ENCODE measurements around the gene TINCR.
"Not testable (repeated sequence)": the region's sequence is repeated elsewhere in the genome, so short reads cannot be mapped to it uniquely, and the experiment has no call there.

TINCR gene

DNA sequence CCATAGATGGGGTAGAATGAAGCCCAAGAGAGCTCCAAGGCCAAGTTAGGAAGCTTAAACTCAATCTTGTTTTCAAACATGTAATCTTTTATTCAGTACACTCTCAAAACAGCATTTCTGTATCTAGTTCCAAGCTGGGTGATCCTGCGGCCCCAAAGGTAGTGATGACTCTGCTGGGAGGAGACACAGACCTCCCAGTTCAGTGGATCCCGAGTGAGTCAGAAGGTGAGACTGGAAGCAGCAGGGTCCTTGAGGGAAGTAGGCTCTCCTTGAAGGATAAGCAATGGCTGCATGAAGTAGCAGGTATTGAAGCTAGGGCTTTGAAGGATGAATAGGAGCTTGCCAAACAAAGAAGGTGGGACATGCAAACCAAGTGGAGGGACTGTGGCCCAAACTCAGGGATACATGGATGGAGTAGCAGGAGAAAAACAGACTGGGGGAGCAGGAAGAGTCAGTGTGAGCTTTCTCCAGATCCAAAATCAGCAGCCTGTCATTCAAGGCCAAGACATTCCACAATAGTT lies 9.6 kb downstream of the TINCR start:
- no peak for DNase-seq (ENCODE audit: low spot score)

DNA sequence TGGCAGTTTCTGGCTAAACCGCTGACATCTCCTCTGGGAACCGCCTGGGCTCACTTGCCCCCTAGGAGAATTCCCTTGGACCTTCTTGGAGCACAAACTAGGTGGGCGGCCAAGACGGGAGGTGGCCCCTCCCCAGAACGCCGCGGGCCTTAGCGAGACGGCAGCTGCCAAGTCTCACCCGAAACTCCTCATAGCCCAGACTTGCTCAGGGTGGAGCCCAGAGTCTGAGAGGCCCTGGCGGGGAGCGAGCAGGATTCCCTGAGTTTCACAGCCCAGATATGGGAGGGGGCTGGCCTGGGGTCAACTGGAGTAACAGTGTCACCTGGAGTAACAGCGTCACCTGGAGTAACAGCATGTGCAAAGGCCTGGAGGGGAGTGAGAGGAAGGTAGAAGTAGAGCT lies 10.1 kb downstream of the TINCR start:
- DNase-seq (ENCODE audit: low spot score) = no peak

DNA sequence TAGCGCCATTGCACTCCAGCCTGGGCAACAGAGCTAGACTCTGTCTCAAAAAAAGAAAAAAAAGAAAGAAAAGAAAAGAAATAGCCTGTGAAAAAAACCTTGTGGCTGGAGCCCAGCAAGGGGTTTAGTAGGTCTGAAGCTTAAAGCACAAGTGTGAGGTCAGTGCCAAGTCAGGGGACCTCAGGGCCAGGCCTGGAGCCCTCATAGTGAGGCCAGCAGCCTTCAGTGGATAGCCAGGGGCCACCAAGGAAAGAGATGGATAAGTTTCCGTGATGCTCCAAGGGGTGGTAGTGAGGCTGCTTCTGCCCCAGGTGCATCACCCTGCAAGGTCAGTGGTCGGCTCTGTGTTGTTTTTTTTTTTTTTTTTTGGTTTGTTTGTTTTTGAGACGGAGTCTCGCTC lies 12.9 kb downstream of the TINCR start:
- no peak for DNase-seq (ENCODE audit: low spot score)

DNA sequence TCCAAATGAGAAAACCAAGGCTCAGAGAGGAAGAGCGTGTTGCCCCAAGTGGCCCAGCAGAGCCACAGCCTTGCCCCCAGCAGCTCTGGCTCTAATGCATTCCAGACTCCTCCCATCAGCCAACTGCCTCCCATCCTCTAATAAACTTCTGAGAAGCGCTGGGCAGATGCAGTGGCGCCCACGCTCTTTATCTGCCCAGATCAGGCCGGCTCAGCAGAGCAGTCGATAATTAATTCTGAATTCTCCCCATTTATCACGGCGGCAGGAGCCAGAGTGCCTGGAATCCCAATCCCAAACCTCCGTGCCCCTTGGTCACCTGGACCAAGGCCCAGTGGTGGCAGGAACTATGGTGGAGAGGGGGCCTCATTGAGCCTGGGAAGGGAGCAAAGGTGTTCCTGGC lies 13.9 kb downstream of the TINCR start:
- DNase-seq (ENCODE audit: low spot score) = no peak

DNA sequence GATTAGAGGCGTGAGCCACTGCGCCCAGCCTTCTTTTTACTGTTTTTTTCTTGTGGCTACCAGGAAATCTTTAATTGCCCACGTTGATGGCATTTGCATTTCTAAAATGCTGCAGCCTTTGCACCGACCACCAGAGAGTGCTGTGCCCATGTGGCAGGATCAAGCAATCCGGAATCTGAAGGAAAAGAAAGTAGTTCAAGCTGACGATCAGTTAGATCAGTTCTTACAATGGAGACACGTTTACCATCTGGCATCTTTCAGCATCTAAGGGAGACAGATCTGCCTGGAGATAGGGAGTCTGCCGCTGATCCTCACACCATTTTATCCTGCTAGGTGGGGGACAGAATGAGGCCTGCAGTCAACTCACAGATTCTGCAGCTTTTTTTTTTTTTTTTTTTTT lies 19.9 kb downstream of the TINCR start:
- peak; percentile 45 for DNase-seq (ENCODE audit: low spot score)

DNA sequence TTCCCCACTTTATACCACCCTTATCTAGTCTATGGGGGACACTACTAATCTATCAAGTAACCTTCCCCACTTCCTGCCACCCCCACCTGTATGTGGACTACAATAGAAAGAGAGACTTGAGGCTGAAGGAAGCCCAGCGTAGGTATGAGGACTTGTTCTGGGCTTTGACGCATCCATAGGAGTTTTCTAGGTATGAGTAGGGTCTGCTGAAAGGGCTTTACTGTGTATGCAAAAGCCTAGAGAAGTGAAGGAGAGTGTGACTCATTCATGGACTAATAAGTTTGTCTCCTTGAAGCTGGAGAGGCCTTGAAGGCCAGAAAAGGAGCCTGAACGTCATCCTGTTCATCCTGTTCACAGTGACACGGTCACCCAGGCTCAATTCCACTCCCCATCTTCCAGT lies 21.8 kb downstream of the TINCR start:
- DNase-seq (ENCODE audit: low spot score) = no peak

DNA sequence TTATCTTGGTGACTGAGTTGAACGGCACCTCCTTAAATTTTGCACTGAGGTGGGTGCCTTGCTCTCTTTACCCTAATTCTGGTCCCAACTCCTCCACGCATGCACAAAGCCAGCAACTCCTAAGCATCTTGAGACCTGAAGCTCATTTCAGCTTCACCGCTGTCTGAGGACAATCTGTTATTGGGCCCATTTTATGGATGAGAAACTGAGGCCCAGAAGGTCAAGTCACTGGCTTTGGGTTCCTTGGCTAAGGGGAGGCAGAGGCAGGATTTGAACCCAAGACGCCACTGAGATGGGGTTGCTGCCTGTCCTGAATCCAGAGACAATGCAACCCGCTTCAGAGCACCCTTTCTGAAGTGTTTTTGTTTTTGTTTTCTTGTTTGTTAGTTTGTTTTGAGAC lies 22.7 kb downstream of the TINCR start:
- DNase-seq (ENCODE audit: low spot score) = no peak

DNA sequence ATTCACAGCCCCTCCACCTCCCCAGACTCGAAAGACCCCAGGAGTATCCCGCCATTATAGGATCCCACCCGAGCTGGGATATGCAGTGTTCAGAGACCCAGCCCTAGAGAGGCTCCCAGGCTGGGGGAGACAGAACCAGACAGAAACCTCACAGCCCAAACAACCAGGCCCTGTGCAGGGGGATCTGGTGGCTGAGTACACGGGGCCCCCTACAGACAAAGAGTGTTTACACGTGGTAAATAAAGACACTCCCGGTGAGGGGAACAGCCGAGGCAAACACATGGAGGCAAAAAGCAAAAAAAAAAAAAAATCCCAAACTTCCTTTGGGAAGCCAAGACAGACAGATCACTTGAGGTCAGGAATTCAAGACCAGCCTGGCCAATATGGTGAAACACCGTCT lies 25.1 kb downstream of the TINCR start:
- peak; percentile 20 for DNase-seq (ENCODE audit: low spot score)

DNA sequence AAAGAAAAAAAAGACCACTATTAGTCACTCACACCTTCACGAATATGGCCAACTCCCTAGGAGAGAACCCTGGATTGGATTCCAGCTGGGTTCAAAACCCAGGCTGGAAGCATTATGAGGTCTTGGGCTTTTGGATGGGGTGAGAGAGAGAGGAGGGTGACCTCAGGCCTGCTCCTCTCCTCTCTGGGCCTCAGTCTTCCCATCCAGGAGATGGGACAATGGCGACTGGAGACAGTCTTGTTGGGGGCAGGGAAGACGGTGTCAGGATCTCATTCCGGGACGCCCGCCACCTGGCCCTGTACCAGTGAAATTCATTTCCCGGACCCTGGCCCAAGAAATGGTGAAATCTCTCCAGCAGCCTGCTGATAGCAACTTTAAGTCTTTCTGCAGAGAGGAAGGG lies 26.3 kb downstream of the TINCR start:
- no peak for DNase-seq (ENCODE audit: low spot score)

DNA sequence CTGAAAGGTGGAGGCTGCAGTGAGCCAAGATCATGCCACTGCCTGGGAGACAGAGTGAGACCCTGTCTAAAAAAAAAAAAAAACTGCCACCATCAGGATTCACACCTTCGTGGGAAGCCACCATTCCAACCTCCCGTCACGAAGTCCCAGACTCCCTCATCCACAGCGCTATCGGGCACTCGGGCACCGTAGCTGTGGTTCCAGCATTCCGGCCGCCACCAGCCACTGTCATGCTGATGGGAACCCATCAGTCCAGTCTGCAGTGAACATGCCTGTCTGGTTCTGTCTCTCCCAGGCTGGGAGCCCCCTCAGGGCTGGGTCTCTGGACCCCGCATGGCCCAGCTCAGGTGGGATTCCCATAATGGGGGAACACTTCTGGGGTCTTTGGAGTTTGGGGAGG lies 27.5 kb downstream of the TINCR start:
- DNase-seq (ENCODE audit: low spot score) = no peak

DNA sequence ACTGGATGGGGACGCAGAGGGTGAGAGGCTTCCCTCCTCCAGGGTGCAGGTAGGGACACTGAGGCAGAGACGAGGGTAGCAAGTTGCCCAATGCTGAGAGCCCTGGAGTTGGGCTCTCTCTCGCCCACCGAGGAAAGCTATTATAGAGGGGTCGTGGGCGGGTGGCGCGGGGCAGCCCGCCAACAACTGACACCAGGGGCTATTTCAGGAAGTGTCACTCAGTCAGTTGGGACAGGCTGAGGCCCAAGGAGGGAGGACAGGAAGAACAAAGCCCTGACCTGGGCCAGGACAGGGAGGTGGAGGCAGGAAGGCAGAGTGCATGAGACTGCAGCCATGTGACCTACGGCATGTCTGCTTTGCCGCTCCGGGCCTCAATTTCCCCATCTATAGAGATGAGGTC lies 29.9 kb downstream of the TINCR start:
- no peak for DNase-seq (ENCODE audit: low spot score)

DNA sequence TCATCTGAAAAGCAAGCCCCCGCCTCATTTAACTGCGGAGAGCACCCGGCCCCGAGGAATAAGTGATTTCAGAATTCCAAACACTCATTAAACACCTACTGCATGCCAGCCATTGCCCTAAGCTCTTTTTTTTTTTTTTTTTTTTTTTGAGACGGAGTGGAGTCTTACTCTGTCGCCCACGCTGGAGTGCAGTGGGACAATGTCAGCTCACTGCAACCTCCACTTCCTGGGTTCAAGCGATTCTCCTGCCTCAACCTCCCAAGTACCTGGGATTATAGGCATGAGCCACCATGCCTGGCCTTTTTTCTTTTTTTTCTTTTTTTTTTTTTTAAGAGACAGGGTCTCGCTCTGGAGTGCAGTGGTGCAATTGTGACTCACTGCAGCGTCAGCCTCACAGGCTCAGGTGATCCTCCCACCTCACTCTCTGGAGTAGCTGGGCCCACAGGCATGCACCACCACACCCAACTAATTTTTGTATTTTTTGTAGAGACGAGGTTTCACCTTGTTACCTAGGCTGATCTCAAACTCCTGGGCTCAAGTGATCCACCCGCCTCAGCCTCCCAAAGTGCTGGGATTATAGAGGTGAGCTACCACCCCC lies 30.7 kb downstream of the TINCR start:
- DNase-seq (ENCODE audit: low spot score) = not testable (repeated sequence)

DNA sequence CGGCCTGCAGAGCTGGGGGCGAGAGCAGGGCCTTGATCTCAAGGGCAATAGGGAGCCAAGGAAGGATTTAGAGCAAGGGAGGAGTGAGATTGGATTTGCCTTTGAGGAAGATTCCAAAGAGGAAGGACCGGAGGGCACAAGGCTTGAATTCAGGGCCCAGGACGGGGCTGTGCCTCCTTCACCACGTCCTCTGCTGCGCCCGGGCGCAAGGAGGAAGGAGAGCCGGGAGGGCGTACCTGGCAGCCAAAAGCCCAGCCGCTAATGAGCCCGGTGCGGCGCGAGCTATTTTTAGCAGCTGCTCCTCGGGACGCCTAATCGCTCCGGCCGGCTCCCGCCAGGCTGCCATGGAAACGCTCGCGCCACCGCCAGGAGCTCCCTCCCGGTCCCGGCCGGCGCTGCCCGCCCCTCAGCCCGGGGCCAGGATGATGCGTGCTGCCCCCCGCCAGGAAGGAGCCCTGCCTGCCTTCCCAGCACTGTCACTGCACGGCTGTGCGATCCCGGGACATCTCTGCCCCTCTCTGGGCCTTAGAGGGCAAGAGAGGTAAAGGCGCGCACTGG lies 31.3 kb downstream of the TINCR start:
- peak; percentile 54 for DNase-seq (ENCODE audit: low spot score)

DNA sequence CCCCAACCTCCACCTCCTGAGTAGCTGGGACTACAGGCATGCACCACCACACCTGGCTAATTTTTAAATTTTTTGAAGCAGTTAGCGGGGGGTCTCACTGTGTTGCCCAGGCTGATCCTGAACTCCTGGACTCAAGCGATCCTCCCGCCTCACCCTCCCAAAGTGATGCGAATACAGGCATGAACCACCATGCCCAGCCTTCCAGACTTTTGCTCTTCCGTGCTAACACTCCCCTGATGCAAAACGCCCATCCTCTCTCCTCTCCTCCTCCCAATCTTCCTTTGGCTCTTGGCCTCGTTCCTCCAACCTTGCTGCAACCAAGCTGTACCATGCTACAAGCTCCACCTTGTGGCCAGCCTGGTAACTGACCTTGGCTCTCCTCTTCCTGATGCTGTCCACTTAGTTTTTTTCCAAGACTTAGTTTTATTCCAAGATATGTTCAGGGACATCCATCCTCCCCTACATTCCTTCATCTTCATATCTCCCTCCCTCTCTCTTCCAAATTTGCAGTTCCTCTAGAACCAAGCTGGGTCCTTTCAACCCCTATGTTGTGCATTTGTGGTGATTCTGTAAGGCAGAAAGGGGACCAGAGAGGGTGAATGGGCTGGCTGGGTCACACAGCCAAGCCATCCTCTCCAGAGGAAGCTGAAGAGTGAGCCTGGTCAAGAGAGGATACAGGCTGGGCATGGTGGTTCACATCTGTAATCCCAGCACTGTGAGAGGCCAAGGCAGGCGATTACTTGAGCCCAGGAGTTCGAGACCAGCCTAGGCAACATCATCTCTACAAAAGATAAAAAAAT lies 32.8 kb downstream of the TINCR start:
- no peak for DNase-seq (ENCODE audit: low spot score)

DNA sequence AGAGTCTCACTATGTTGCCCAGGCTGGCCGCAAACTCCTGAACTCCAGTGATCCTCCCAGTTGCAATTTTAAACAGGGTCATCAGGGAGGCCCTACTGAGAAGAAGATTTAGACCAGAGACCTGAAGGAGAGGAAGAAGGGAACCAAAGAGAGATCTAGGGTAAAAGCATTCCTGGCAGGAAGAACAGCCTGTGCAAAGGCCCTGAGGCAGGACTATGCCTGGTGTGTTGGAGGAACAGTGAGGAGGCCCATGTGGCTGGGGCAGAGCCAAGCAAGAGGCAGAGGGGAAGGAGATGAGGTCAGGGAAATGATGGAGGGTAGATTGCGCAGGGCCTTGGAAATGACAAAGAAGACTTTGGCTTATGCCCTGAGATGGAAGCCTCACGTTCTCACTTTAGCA lies 34.5 kb downstream of the TINCR start:
- no peak for DNase-seq (ENCODE audit: low spot score)

DNA sequence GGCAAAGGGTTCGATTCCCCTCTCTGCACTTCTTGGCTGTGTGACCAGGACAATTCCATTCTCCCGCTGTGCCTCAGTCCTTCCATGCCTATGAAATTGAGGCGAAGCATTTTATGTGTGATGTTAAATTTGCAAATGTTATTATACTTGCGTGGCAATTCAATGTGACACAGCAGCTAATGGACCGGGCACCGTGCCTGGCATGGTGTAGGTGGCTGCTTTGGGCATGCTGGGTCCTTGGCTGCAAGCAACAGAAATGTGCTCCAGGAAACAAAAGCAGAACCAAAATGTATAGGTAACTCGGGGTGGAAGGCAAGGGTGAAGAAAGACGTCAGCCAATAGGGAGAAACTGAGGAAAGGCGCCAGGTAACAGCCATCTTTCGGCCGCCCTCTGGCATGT lies 37.1 kb downstream of the TINCR start:
- DNase-seq (ENCODE audit: low spot score) = no peak

DNA sequence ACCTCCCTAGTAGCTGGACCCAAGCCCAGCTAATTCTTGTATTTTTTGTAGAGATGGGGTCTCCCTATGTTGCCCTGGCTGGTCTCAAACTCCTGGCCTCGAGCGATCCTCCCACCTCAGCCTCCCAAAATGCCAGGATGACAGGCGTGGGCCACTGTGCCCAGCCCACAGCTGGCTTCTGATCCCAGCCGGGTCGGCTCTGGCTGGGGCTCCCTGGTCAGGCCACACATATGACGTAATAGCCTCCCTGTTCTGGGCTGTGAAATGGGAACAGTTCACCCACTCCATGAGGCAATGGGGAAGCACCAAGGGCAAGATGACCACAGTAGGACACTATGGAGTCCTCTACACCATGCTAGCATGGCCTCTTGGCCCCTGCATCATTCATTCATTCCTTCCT lies 41.1 kb downstream of the TINCR start:
- DNase-seq (ENCODE audit: low spot score) = no peak

DNA sequence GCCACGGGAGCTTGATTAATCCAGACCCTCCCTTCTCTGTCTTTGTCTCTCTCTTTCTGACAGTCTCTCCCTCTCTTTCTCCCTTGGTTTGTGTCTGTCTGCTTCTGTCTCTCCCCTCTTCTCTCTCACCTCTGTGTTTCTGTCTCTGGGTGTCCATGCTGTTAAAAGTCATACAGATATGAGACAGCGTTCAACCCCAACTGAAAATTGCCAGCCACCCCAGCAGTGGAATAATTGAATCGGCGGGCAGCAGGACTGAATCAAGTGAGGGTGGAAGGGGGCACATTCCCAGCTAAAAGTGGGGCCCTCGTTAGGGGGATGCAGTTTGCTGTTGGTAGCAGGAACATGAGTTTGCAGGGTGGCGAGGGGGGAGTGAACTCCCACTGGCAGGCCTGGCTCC lies 43.7 kb downstream of the TINCR start:
- no peak for DNase-seq (ENCODE audit: low spot score)

DNA sequence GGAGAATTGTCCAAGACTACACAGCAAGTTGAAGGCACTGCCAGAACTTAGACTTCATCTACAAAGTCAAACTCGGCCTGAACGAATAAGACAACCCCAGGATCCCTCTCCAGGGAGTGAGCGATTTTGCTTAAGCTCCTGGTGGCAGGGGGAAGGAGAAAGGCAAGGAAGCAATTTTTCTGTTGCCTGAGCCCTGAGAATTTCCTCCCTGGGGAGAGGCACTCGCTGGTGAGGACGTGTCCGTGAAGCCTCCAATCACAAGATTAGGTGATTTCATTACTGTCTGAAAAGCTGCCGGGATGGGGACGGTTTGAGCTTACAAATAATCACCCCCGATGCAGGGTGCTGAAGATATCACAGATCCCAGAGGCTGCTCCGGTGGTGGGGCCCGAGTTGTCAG lies 45.6 kb downstream of the TINCR start:
- DNase-seq (ENCODE audit: low spot score) = no peak

DNA sequence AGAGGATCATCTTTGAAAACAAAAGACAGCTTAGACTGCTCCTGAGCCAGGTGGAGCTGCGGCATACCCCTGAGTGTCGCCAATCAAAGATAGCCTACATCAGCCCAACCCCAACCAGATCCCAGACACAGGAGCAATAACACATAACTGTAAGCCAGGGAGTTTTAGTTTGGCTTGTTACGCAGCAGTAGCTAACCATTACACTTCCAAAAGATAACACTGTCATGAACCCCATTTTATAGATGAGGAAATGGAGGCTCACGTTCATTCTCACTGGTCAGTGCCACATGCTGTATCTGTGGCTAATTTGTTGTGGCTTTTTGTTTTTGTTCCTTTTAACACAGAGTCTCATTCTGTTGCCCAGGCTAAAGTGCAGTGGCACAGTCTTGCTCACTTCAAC lies 47.3 kb downstream of the TINCR start:
- no peak for DNase-seq (ENCODE audit: low spot score)

DNA sequence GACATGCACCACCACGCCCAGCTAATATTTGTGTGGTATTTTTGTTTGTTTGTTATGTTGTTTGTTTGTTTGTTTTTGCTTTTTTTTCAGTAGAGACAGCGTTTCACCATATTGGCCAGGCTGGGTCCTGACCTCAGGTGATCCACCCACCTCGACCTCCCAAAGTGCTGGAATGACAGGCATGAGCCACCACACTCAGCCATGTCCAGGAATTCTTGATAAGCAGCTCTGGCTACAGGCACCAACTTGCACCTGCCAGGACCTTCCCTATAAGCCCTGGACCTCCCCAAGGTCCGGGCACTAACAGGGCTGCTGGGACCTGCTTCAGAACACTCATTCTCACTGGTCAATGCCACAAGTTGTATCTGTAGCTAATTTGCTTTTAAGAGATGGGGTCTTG lies 48.7 kb downstream of the TINCR start:
- DNase-seq (ENCODE audit: low spot score) = no peak

DNA sequence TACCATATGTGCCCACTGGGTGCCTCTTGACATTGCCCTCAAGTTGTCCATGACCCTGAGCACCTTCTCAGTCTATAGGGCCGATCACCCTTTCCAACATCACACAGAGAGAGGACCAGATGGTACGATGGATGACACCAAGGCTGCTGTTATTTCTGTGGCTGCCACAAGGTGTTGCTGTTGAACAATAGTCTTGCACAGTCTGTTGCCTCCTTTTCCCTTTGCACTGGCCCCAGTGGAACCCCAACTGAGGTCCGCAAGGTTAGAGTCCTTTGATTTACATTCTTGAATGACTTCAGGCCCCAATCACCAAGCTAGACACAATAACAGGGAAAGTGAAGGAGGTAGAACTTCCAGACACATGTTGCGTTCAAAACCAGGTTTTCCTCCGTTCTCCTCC lies 52.0 kb downstream of the TINCR start:
- no peak for DNase-seq (ENCODE audit: low spot score)

DNA sequence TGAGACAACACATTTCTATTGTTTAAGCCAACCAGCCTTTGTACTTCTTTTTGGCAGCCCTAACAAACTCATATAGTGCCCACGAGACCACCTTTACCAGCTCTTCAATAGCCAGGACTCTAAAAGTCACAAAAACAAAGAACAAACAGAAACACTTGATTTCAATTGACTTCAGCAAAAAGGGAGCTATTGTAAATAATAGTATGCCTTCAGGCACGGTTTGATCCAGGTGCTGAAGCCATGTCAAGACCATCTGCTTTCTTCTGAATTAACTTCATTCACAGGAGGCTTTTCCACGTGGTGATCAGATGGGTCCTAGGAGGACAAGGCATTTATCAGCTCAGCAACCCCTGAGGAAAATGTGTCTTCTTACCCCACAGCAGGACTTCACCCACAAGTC lies 53.8 kb downstream of the TINCR start:
- no peak for DNase-seq (ENCODE audit: low spot score)

DNA sequence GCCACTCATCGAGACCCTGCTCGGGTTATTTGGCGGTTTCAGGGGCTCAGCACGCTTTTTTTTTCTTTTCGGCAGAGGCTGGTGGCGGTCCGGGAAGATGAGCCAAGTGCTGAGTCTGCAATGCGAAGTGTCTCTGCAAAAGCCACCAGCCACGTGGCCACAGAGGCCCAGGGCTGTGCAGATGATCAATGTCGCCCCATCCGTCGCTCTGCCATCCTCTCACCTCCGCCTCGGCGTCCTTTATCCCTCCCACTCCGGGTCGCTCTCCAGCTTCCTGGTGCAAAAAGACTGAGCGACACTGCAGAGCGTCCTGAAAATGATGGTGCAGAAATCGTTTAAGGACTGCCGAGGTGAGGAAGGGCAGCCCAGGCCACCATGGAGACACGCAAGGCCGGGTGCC lies 55.0 kb downstream of the TINCR start:
- DNase-seq (ENCODE audit: low spot score) = no peak
